ENCODE results near the gene FRAS1.

Gene FRAS1

GRCh38 chr4:78372355-78372988, 315.3 kb downstream of the FRAS1 start:
- TF ChIP-seq CTCF (conservative IDR thresholded peaks at IDR 0.05; ENCODE audit: low read depth, low read length): no peak
- no peak for DNase-seq (ENCODE audit: low read depth)
- H3K4me3 ChIP-seq (ENCODE audit: low read length): no peak overlapping the region

- TF ChIP-seq CTCF (conservative IDR thresholded peaks at IDR 0.05; ENCODE audit: low read depth, low read length): no peak
- DNase-seq (ENCODE audit: low read depth): no peak
- H3K4me3 ChIP-seq (ENCODE audit: low read length): no peak overlapping the region
Observed at GRCh38 chr4:78377555-78377954, 320.4 kb downstream of the FRAS1 start.

GRCh38 chr4:78379040-78379439, 321.9 kb downstream of the FRAS1 start:
- no peak for TF ChIP-seq CTCF (conservative IDR thresholded peaks at IDR 0.05; ENCODE audit: low read depth, low read length)
- no peak overlapping the region for H3K4me3 ChIP-seq (ENCODE audit: low read length)
- DNase-seq (ENCODE audit: low read depth): no peak

- DNase-seq (ENCODE audit: low read depth): peak; percentile 87
- no peak overlapping the region for H3K4me3 ChIP-seq (ENCODE audit: low read length)
- TF ChIP-seq CTCF (conservative IDR thresholded peaks at IDR 0.05; ENCODE audit: low read depth, low read length): no peak
Observed at GRCh38 chr4:78379991-78380729, 323.0 kb downstream of the FRAS1 start.

- no peak for DNase-seq (ENCODE audit: low read depth)
- no peak overlapping the region for H3K4me3 ChIP-seq (ENCODE audit: low read length)
- TF ChIP-seq CTCF (conservative IDR thresholded peaks at IDR 0.05; ENCODE audit: low read depth, low read length): no peak
Observed at GRCh38 chr4:78386679-78387078, 329.6 kb downstream of the FRAS1 start.

- no peak for DNase-seq (ENCODE audit: low read depth)
- H3K4me3 ChIP-seq (ENCODE audit: low read length): no peak overlapping the region
- no peak for TF ChIP-seq CTCF (conservative IDR thresholded peaks at IDR 0.05; ENCODE audit: low read depth, low read length)
Observed at GRCh38 chr4:78395642-78396041, 338.5 kb downstream of the FRAS1 start.
